ENCODE results near the gene UBASH3B. TPM values are rescaled to one million over a fixed set of nuclear protein-coding genes. Genes with fewer than 3 reads are reported as not detected.
A peak's percentile ranks its signal among the peaks of the same experiment; 100 is the strongest.

The UBASH3B gene
- total RNA-seq, 1 experiment from 2014 or later: 9.4 TPM

GRCh38 chr11:122765487-122766131, 110.1 kb downstream of the UBASH3B start:
- H3K27me3 ChIP-seq: no peaks in the 10 kb centered on the region
- no peak for DNase-seq
- no peaks in the 10 kb centered on the region for H3K36me3 ChIP-seq
- no peak overlapping the region for H3K4me3 ChIP-seq
- no peaks in the 10 kb centered on the region for H3K9me3 ChIP-seq

GRCh38 chr11:122769126-122769780, 113.7 kb downstream of the UBASH3B start:
- Histone ChIP-seq H3K4me3 (no peak overlapping the region), H3K36me3 (no peaks in the 10 kb centered on the region), H3K27me3 (no peaks in the 10 kb centered on the region), H3K9me3 (no peaks in the 10 kb centered on the region)
- peak; percentile 41 for DNase-seq

GRCh38 chr11:122772945-122773344, 117.4 kb downstream of the UBASH3B start:
- H3K36me3 ChIP-seq: peaks cover 6% of the 10 kb centered on the region
- peak; percentile 36 for DNase-seq
- H3K27me3 ChIP-seq: no peaks in the 10 kb centered on the region
- H3K9me3 ChIP-seq: no peaks in the 10 kb centered on the region
- H3K4me3 ChIP-seq: no peak overlapping the region

GRCh38 chr11:122773781-122774266, 118.3 kb downstream of the UBASH3B start:
- H3K4me3 ChIP-seq: no peak overlapping the region
- peaks cover 9% of the 10 kb centered on the region for H3K36me3 ChIP-seq
- no peaks in the 10 kb centered on the region for H3K27me3 ChIP-seq
- no peak for DNase-seq
- no peaks in the 10 kb centered on the region for H3K9me3 ChIP-seq

GRCh38 chr11:122775675-122776271, 120.3 kb downstream of the UBASH3B start:
- Histone ChIP-seq H3K36me3 (peaks cover 17% of the 10 kb centered on the region), H3K9me3 (no peaks in the 10 kb centered on the region), H3K4me3 (no peak overlapping the region), H3K27me3 (no peaks in the 10 kb centered on the region)
- no peak for DNase-seq

GRCh38 chr11:122776546-122776945, 121.0 kb downstream of the UBASH3B start:
- no peak for DNase-seq
- no peak overlapping the region for H3K4me3 ChIP-seq
- no peaks in the 10 kb centered on the region for H3K27me3 ChIP-seq
- no peaks in the 10 kb centered on the region for H3K9me3 ChIP-seq
- H3K36me3 ChIP-seq: peaks cover 18% of the 10 kb centered on the region

- H3K9me3 ChIP-seq: no peaks in the 10 kb centered on the region
- H3K4me3 ChIP-seq: no peak overlapping the region
- DNase-seq: no peak
- no peaks in the 10 kb centered on the region for H3K27me3 ChIP-seq
- peaks cover 26% of the 10 kb centered on the region for H3K36me3 ChIP-seq
Observed at GRCh38 chr11:122777343-122777742, 121.8 kb downstream of the UBASH3B start.

GRCh38 chr11:122778148-122778547, 122.6 kb downstream of the UBASH3B start:
- Histone ChIP-seq H3K9me3 (no peaks in the 10 kb centered on the region), H3K36me3 (peaks cover 29% of the 10 kb centered on the region), H3K4me3 (no peak overlapping the region), H3K27me3 (no peaks in the 10 kb centered on the region)
- no peak for DNase-seq

- Histone ChIP-seq H3K4me3 (no peak overlapping the region), H3K9me3 (no peaks in the 10 kb centered on the region), H3K36me3 (peaks cover 39% of the 10 kb centered on the region), H3K27me3 (no peaks in the 10 kb centered on the region)
- no peak for DNase-seq
Observed at GRCh38 chr11:122779047-122779629, 123.6 kb downstream of the UBASH3B start.

- Histone ChIP-seq H3K27me3 (no peaks in the 10 kb centered on the region), H3K4me3 (no peak overlapping the region)
- no peak for DNase-seq
Observed at GRCh38 chr11:122780296-122780949, 124.9 kb downstream of the UBASH3B start.

GRCh38 chr11:122781378-122782195, 126.1 kb downstream of the UBASH3B start:
- peaks cover 48% of the 10 kb centered on the region for H3K36me3 ChIP-seq
- DNase-seq: peak; percentile 86
- no peaks in the 10 kb centered on the region for H3K27me3 ChIP-seq
- no peaks in the 10 kb centered on the region for H3K9me3 ChIP-seq
- H3K4me3 ChIP-seq: no peak overlapping the region

More at GRCh38 chr11:122780296-122780949, 124.9 kb downstream of the UBASH3B start:
- peaks cover 46% of the 10 kb centered on the region for H3K36me3 ChIP-seq
- no peaks in the 10 kb centered on the region for H3K9me3 ChIP-seq

GRCh38 chr11:122782222-122782621, 126.7 kb downstream of the UBASH3B start:
- no peaks in the 10 kb centered on the region for H3K27me3 ChIP-seq
- H3K36me3 ChIP-seq: peaks cover 46% of the 10 kb centered on the region
- no peak for DNase-seq
- no peaks in the 10 kb centered on the region for H3K9me3 ChIP-seq
- no peak overlapping the region for H3K4me3 ChIP-seq

- H3K9me3 ChIP-seq: no peaks in the 10 kb centered on the region
- H3K36me3 ChIP-seq: peaks cover 47% of the 10 kb centered on the region
- peak; percentile 84 for DNase-seq
- no peak overlapping the region for H3K4me3 ChIP-seq
- no peaks in the 10 kb centered on the region for H3K27me3 ChIP-seq
Observed at GRCh38 chr11:122784325-122784955, 128.9 kb downstream of the UBASH3B start.

- H3K36me3 ChIP-seq: peaks cover 46% of the 10 kb centered on the region
- no peaks in the 10 kb centered on the region for H3K27me3 ChIP-seq
- no peak overlapping the region for H3K4me3 ChIP-seq
- no peaks in the 10 kb centered on the region for H3K9me3 ChIP-seq
- no peak for DNase-seq
Observed at GRCh38 chr11:122785031-122785541, 129.6 kb downstream of the UBASH3B start.

- Histone ChIP-seq H3K4me3 (no peak overlapping the region), H3K36me3 (peaks cover 44% of the 10 kb centered on the region), H3K27me3 (no peaks in the 10 kb centered on the region), H3K9me3 (no peaks in the 10 kb centered on the region)
- DNase-seq: no peak
Observed at GRCh38 chr11:122786896-122787295, 131.4 kb downstream of the UBASH3B start.
